K562 (cell line): ENCODE data around the gene SNUPN. TPM values are rescaled to one million over a fixed set of nuclear protein-coding genes. Genes with fewer than 3 reads are reported as not detected.

Experiments used
- ARID3B ChIP-seq: fragments of 250-450 bp; sonication (Bioruptor Pico); IDR thresholded peaks from 2 replicates; pipeline ENCODE4 v1.4.0; 2020; ENCODE audit warnings: borderline replicate concordance
- ATF4 ChIP-seq: fragments of 450-650 bp; formaldehyde crosslinking; IDR thresholded peaks from 2 replicates; pipeline ENCODE4 v1.4.0; 2022; ENCODE audit warnings: mild to moderate bottlenecking, moderate library complexity
- ETS2 ChIP-seq: IDR thresholded peaks from 2 replicates; pipeline ENCODE4 v1.6.1; 2016; ENCODE audit warnings: borderline replicate concordance, missing genetic modification characterization, mild to moderate bottlenecking, moderate library complexity, missing compliant biosample characterization; ENCODE audit not compliant: poor library complexity, severe bottlenecking
- GABPB1 ChIP-seq: sonication (generic); formaldehyde crosslinking; IDR thresholded peaks from 2 replicates; pipeline ENCODE4 v1.8.0; 2022; ENCODE audit warnings: mild to moderate bottlenecking, missing genetic modification reagents
- HBP1 ChIP-seq: fragments of 450-650 bp; formaldehyde crosslinking; IDR thresholded peaks from 2 replicates; pipeline ENCODE4 v1.4.0; 2022; ENCODE audit warnings: missing genetic modification characterization
- MCM7 ChIP-seq, 2 experiments: fragments of 450-650 bp; IDR thresholded peaks; 2 replicates each; pipeline ENCODE4 v1.6.1; 2016 to 2018
- MED1 ChIP-seq: sonication (generic); formaldehyde crosslinking; IDR thresholded peaks from 2 replicates; pipeline ENCODE4 v1.8.1; 2023; ENCODE audit warnings: missing genetic modification reagents, borderline replicate concordance
- MLLT1 ChIP-seq, 2 experiments: fragments of 450-650 bp; IDR thresholded peaks; 2 replicates each; pipeline ENCODE4 v1.6.1; 2016
- MTA1 ChIP-seq: fragments of 450-650 bp; IDR thresholded peaks from 2 replicates; pipeline ENCODE4 v1.6.1; 2017; ENCODE audit warnings: borderline replicate concordance
- NKRF ChIP-seq: fragments of 450-650 bp; IDR thresholded peaks from 2 replicates; pipeline ENCODE4 v1.6.1; 2016; ENCODE audit warnings: borderline replicate concordance
- SRSF1 ChIP-seq: fragments of 200-400 bp; formaldehyde crosslinking; IDR thresholded peaks from 2 replicates; pipeline ENCODE4 v1.6.1; 2017; ENCODE audit warnings: mild to moderate bottlenecking, low read depth, low read length, moderate library complexity
- TEAD1 ChIP-seq, 2 experiments: fragments of 450-650 bp in 1 of 2; sonication (generic) in 1 of 2; formaldehyde crosslinking; IDR thresholded peaks; 2 replicates each; pipeline versions ENCODE4 v1.4.0 to v1.8.0; 2020 to 2022; ENCODE audit warnings: mild to moderate bottlenecking in 2 of 2, missing genetic modification reagents in 1 of 2
- XRCC3 ChIP-seq: fragments of 450-650 bp; IDR thresholded peaks from 2 replicates; pipeline ENCODE4 v1.6.1; 2017; ENCODE audit warnings: mild to moderate bottlenecking, moderate library complexity
- ZBTB17 ChIP-seq: fragments of 450-650 bp; formaldehyde crosslinking; IDR thresholded peaks from 2 replicates; pipeline ENCODE4 v1.4.0; 2020; ENCODE audit warnings: mild to moderate bottlenecking
- ZC3H8 ChIP-seq: fragments of 450-650 bp; IDR thresholded peaks from 2 replicates; pipeline ENCODE4 v1.6.1; 2017
- ZNF197 ChIP-seq: fragments of 200-800 bp; sonication (Bioruptor generic); IDR thresholded peaks from 2 replicates; pipeline ENCODE4 v1.6.1; 2016; ENCODE audit warnings: low read depth, missing genetic modification characterization, missing compliant biosample characterization
- ZNF232 ChIP-seq: sonication (generic); formaldehyde crosslinking; IDR thresholded peaks from 2 replicates; pipeline ENCODE4 v1.8.0; 2022; ENCODE audit warnings: mild to moderate bottlenecking, missing genetic modification reagents
- ZNF347 ChIP-seq: fragments of 450-650 bp; formaldehyde crosslinking; IDR thresholded peaks from 2 replicates; pipeline ENCODE4 v1.4.0; 2020; ENCODE audit warnings: low read depth, mild to moderate bottlenecking, moderate library complexity
- ZNF57 ChIP-seq: fragments of 450-650 bp; formaldehyde crosslinking; IDR thresholded peaks from 2 replicates; pipeline ENCODE4 v1.4.0; 2020; ENCODE audit warnings: mild to moderate bottlenecking, moderate library complexity
- ZNF766 ChIP-seq: fragments of 200-800 bp; sonication (Bioruptor generic); conservative IDR thresholded peaks from 2 replicates; pipeline ENCODE4 v1.6.1; 2016; ENCODE audit warnings: missing genetic modification characterization, missing compliant biosample characterization
- polyA plus RNA-seq, 8 experiments: library from polyadenylated mRNA; depleted of rRNA in 4 of 8; stranded (reverse) in 5 of 8; unstranded in 3 of 8; fragments of >200 nt; fragmentation: Nextera tagmentation in 2 of 8; fragmentation: Illumina TruSeq in 1 of 8; extraction: Ambion mirVana in 2 of 8; extraction: Trizol in 1 of 8; gene quantifications; 2 replicates each; pipeline versions ENCODE4 v1.2.1 to v1.2.3, GENCODE V29; 2011 to 2014; ENCODE audit warnings: inconsistent platforms in 1 of 8, missing spikeins in 1 of 8
- total RNA-seq, 7 experiments: library from RNA; depleted of rRNA in 6 of 7; stranded (reverse); fragments of >200 nt in 6 of 7; fragmentation: Illumina TruSeq in 2 of 7; extraction: Trizol in 2 of 7; gene quantifications; 2 replicates each; pipeline versions ENCODE4 v1.2.1 to v1.2.3, GENCODE V29; 2011 to 2021; ENCODE audit warnings: low replicate concordance in 1 of 7

SNUPN gene
- total and polyA plus RNA-seq, 9 of the 15 experiments (the other 6 are each of a cell fraction or from before 2014, with no cell fraction given) = 32.2 to 78.3 (median 40.0) TPM

GRCh38 chr15:75647370-75648155 lies 22.0 kb upstream of the SNUPN start, which contains the start of gene SNX33 (continued):
- TF ChIP-seq ATF4 (no peak), ETS2 (tag) (no peak), MED1 (CRISPR knock-in tag) (no peak), MCM7 (IDR thresholded peaks at IDR 0.05) (no peak), ZNF347 (CRISPR knock-in tag) (no peak), SRSF1 (no peak), ZNF232 (CRISPR knock-in tag) (no peak), MLLT1 (IDR thresholded peaks at IDR 0.05) (no peak), GABPB1 (CRISPR knock-in tag) (no peak; the same call in 1 of the 2 replicates), ZNF57 (CRISPR knock-in tag) (no peak), ZBTB17 (CRISPR knock-in tag) (peak; percentile 37; the same call in 1 of the 2 replicates), ZC3H8 (no peak), HBP1 (no peak), ZNF766 (CRISPR knock-in tag) (peak; percentile 40; the same call in 1 of the 2 replicates), MTA1 (peak; percentile 38; the same call in 1 of the 2 replicates), TEAD1 (CRISPR knock-in tag; IDR thresholded peaks at IDR 0.05) (peak in 1 of 2 experiments; percentile 51; a peak in 1 of 4 replicates), ARID3B (CRISPR knock-in tag) (no peak), NKRF (peak; percentile 49; the same call in 1 of the 2 replicates), XRCC3 (no peak), ZNF197 (CRISPR knock-in tag) (no peak)
